ENCODE results near the gene RSPH6A. TPM values are rescaled to one million over a fixed set of nuclear protein-coding genes. Genes with fewer than 3 reads are reported as not detected.

Gene RSPH6A
- total and polyA plus RNA-seq, 2 of the 13 experiments (the other 11 are each of a cell fraction or from before 2014, with no cell fraction given) = 0.07 TPM; not detected in 1

DNA sequence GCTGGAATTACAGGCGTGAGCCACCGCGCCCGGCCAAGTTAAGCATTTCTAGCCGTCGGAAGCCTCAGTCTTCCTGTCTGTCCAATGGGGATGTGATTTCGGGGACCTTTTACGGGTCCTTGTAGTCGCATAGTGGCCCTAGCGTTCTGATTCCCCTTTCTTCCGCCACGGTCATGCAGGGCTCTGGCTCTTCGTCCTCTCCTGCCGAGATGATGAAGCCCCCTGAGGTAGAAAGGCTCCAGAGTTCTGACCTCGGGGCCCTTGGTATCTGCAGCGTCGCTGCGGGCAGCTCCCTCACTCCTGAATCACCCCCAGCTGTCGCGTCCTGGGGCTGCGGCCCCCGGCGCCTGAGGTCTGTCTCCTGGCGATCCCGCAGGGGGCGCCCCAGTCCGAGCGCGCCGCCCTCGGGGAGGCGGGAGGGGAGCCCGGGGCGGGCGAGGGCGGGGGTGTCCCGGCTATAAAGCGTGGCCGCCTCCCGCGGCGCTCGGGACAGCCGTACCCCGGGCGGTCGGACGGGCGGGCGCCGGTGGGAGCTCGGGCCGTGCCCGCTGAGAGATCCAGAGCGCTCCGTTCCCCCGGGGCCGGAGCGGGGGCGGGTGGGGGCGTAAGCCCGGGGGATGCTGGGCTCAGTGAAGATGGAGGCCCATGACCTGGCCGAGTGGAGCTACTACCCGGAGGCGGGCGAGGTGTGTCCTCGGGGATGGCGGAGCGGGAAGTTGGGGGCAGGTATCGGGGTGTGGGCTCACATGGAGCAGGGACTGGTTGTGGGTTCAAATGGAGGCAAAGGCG lies 48.9 kb upstream of the RSPH6A start, which contains the start of gene FOXA3 (continued):
- TF ChIP-seq, protein P1, sequence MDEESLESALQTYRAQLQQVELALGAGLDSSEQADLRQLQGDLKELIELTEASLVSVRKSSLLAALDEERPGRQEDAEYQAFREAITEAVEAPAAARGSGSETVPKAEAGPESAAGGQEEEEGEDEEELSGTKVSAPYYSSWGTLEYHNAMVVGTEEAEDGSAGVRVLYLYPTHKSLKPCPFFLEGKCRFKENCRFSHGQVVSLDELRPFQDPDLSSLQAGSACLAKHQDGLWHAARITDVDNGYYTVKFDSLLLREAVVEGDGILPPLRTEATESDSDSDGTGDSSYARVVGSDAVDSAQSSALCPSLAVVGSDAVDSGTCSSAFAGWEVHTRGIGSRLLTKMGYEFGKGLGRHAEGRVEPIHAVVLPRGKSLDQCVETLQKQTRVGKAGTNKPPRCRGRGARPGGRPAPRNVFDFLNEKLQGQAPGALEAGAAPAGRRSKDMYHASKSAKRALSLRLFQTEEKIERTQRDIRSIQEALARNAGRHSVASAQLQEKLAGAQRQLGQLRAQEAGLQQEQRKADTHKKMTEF (CRISPR knock-in tag; IDR thresholded peaks at IDR 0.05) = no peak
- TF ChIP-seq TRIM24 (CRISPR knock-in tag; IDR thresholded peaks at IDR 0.05) (no peak), ZNF30 (CRISPR knock-in tag; IDR thresholded peaks at IDR 0.05) (no peak), ATAD3A (CRISPR knock-in tag; IDR thresholded peaks at IDR 0.05) (no peak), ZNF607 (CRISPR knock-in tag; IDR thresholded peaks at IDR 0.05; ENCODE audit: borderline replicate concordance) (no peak), ZFP90 (CRISPR knock-in tag; IDR thresholded peaks at IDR 0.05; ENCODE audit: borderline replicate concordance) (no peak), GPN1 (CRISPR knock-in tag; IDR thresholded peaks at IDR 0.05; ENCODE audit: borderline replicate concordance) (no peak), ZNF510 (CRISPR knock-in tag; IDR thresholded peaks at IDR 0.05; ENCODE audit: low read depth) (no peak), HES4 (CRISPR knock-in tag; IDR thresholded peaks at IDR 0.05; ENCODE audit: borderline replicate concordance) (0 out of 2 replicates have a peak, but pooled peaks have one; percentile 69), CEBPB (IDR thresholded peaks at IDR 0.05; ENCODE audit: borderline replicate concordance, low read depth, low read length) (no peak), AGO2 (optimal IDR thresholded peaks at IDR 0.05; ENCODE audit: low read depth, low read length) (peak; percentile 42), ZNF225 (CRISPR knock-in tag; IDR thresholded peaks at IDR 0.05) (no peak), ZNF766 (CRISPR knock-in tag; IDR thresholded peaks at IDR 0.05; ENCODE audit: borderline replicate concordance) (no peak), ZNF468 (CRISPR knock-in tag; IDR thresholded peaks at IDR 0.05) (no peak), MED13 (CRISPR knock-in tag; IDR thresholded peaks at IDR 0.05) (no peak), TCF7L2 (IDR thresholded peaks at IDR 0.05; ENCODE audit: low read depth, low read length) (no peak), BCL6 (CRISPR knock-in tag; IDR thresholded peaks at IDR 0.05) (peak; percentile 38; the same call in 1 of the 2 replicates), ZNF207 (IDR thresholded peaks at IDR 0.05; ENCODE audit: borderline replicate concordance) (no peak), MIER3 (CRISPR knock-in tag; IDR thresholded peaks at IDR 0.05; ENCODE audit: borderline replicate concordance) (no peak), XRCC5 (optimal IDR thresholded peaks at IDR 0.05; ENCODE audit: low read length) (peak; percentile 65), ZNF652 (CRISPR knock-in tag; IDR thresholded peaks at IDR 0.05; ENCODE audit: borderline replicate concordance, low read depth) (peak; percentile 44; the same call in 1 of the 2 replicates), ZNF614 (CRISPR knock-in tag; IDR thresholded peaks at IDR 0.05; ENCODE audit: borderline replicate concordance) (0 out of 2 replicates have a peak, but pooled peaks have one; percentile 49), PTBP1 (IDR thresholded peaks at IDR 0.05; ENCODE audit: low read depth, low read length, poor library complexity, severe bottlenecking) (no peak)
- TF ChIP-seq, protein P2, sequence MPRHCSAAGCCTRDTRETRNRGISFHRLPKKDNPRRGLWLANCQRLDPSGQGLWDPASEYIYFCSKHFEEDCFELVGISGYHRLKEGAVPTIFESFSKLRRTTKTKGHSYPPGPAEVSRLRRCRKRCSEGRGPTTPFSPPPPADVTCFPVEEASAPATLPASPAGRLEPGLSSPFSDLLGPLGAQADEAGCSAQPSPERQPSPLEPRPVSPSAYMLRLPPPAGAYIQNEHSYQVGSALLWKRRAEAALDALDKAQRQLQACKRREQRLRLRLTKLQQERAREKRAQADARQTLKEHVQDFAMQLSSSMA (CRISPR knock-in tag; IDR thresholded peaks at IDR 0.05) = no peak
- TF ChIP-seq, protein P3, sequence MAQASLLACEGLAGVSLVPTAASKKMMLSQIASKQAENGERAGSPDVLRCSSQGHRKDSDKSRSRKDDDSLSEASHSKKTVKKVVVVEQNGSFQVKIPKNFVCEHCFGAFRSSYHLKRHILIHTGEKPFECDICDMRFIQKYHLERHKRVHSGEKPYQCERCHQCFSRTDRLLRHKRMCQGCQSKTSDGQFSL (CRISPR knock-in tag; IDR thresholded peaks at IDR 0.05) = no peak
- TF ChIP-seq, protein P4, sequence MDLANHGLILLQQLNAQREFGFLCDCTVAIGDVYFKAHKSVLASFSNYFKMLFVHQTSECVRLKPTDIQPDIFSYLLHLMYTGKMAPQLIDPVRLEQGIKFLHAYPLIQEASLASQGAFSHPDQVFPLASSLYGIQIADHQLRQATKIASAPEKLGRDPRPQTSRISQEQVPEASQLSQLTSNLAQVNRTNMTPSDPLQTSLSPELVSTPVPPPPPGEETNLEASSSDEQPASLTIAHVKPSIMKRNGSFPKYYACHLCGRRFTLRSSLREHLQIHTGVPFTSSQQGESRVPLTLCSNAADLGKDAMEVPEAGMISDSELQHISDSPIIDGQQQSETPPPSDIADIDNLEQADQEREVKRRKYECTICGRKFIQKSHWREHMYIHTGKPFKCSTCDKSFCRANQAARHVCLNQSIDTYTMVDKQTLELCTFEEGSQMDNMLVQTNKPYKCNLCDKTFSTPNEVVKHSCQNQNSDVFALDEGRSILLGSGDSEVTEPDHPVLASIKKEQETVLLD (CRISPR knock-in tag; IDR thresholded peaks at IDR 0.05; ENCODE audit: low read depth) = 0 out of 2 replicates have a peak, but pooled peaks have one; percentile 34
- TF ChIP-seq, protein P5, sequence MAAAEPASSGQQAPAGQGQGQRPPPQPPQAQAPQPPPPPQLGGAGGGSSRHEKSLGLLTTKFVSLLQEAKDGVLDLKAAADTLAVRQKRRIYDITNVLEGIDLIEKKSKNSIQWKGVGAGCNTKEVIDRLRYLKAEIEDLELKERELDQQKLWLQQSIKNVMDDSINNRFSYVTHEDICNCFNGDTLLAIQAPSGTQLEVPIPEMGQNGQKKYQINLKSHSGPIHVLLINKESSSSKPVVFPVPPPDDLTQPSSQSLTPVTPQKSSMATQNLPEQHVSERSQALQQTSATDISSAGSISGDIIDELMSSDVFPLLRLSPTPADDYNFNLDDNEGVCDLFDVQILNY (CRISPR knock-in tag; conservative IDR thresholded peaks at IDR 0.05) = no peak

Measured in HepG2 (cell line).